Gastroesophageal sphincter (tissue), 3 donors: ENCODE measurements around the gene CYSTM1.

Experiments used
- EP300 ChIP-seq: sonication (generic); formaldehyde crosslinking; IDR thresholded peaks from one replicate; pipeline ENCODE4 v1.6.1; 2017; ENCODE audit warnings: antibody characterized with exemption, mild to moderate bottlenecking
- TF ChIP-seq, protein P1 (sequence below), 4 experiments: fragments of 200-600 bp in 2 of 4; fragments of 450-650 bp in 2 of 4; sonication (generic) in 1 of 4; IDR thresholded peaks; one replicate each; pipeline ENCODE4 v1.5.1; 2017 to 2019; ENCODE audit warnings: antibody characterized with exemption in 4 of 4, mild to moderate bottlenecking in 2 of 4, moderate library complexity in 2 of 4

DNA sequence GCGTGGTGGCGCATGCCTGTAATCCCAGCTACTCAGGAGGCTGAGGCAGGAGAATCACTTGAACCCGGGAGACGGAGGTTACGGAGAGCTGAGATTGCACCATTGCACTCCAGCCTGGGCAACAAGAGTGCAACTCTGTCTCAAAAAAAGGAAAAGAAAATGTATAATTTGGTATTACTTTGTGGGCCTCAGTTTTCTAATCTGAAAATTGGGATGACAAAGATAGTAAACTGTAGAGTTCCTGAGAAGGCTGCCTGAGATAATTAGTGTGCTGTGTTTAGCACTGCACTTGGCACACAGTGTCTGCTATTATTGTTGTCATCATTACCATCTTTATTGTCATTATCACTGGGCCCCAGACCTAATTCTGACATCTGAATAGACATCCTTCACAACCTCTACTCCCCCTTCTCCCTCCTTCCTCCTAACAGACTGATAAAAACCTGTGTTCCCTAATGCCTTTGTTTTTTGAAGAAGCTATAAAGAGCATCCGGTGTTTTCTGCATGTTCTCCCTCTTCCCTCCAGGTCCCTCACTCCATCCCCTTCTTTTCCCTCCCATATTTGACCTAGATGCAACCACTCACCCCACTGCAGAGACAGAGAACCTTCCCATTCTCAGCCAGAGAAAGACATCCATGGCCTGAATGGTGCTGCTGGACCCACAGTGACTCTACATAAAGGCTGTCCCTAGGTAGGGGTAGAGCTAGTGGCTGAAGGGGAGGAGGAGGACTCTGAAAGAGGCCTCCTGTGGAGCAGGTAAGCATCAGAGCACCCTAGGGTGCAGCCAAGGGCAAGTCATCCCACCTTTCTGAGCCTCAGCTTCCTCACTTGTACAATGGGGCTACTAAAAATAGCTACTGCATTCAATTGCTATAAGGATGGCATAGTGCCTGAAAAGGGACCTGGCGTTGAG lies 15.7 kb upstream of the CYSTM1 start:
- no peak for TF ChIP-seq EP300
- TF ChIP-seq, protein P1, sequence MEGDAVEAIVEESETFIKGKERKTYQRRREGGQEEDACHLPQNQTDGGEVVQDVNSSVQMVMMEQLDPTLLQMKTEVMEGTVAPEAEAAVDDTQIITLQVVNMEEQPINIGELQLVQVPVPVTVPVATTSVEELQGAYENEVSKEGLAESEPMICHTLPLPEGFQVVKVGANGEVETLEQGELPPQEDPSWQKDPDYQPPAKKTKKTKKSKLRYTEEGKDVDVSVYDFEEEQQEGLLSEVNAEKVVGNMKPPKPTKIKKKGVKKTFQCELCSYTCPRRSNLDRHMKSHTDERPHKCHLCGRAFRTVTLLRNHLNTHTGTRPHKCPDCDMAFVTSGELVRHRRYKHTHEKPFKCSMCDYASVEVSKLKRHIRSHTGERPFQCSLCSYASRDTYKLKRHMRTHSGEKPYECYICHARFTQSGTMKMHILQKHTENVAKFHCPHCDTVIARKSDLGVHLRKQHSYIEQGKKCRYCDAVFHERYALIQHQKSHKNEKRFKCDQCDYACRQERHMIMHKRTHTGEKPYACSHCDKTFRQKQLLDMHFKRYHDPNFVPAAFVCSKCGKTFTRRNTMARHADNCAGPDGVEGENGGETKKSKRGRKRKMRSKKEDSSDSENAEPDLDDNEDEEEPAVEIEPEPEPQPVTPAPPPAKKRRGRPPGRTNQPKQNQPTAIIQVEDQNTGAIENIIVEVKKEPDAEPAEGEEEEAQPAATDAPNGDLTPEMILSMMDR (IDR thresholded peaks at IDR 0.05) = no peak
